Lung (tissue), 12 donors: Measurements from ENCODE around the gene AUTS2. TPM values are rescaled to one million over a fixed set of nuclear protein-coding genes. Genes with fewer than 3 reads are reported as not detected.
A peak's percentile ranks its signal among the peaks of the same experiment; 100 is the strongest.
"Not testable (repeated sequence)": the region's sequence is repeated elsewhere in the genome, so short reads cannot be mapped to it uniquely, and the experiment has no call there.

Experiments
- ATAC-seq: fragments of 200-7000 bp; cut with Tn5 transposase; one replicate; pipeline ENCODE4 v1.9.1; 2020; ENCODE audit warnings: moderate number of reproducible peaks; ENCODE audit not compliant: insufficient read depth, low FRiP score
- DNase-seq, 3 donors: peaks; one replicate each; pipeline ENCODE4 v3.0.0-alpha.2; 2013 to 2017
- H3K27ac ChIP-seq, 2 donors: one replicate each; pipeline ENCODE4 v1.5.1; 2013; ENCODE audit warnings: mild to moderate bottlenecking in 2 of 2, moderate library complexity in 2 of 2, control low read depth in 1 of 2, inconsistent platforms in 1 of 2, low read depth in 1 of 2, low read length in 1 of 2
- H3K27me3 ChIP-seq, 3 donors: one replicate each; pipeline ENCODE4 v1.5.1; 2013; ENCODE audit warnings: low read length in 2 of 3; ENCODE audit not compliant: control insufficient read depth in 3 of 3, insufficient read depth in 3 of 3
- H3K36me3 ChIP-seq, 4 donors: one replicate each; pipeline ENCODE4 v1.5.1; 2013; ENCODE audit warnings: low read length in 4 of 4, mild to moderate bottlenecking in 1 of 4, moderate library complexity in 1 of 4; ENCODE audit not compliant: control insufficient read depth in 4 of 4, insufficient read depth in 4 of 4
- H3K4me1 ChIP-seq, 5 donors: one replicate each; pipeline ENCODE4 v1.5.1; 2013; ENCODE audit warnings: low read length in 5 of 5, mild to moderate bottlenecking in 2 of 5, moderate library complexity in 1 of 5; ENCODE audit not compliant: control insufficient read depth in 5 of 5, insufficient read depth in 5 of 5
- H3K4me3 ChIP-seq: one replicate; pipeline ENCODE4 v1.5.1; 2013; ENCODE audit warnings: mild to moderate bottlenecking, control low read depth, moderate library complexity
- H3K9ac ChIP-seq, 2 donors: one replicate each; pipeline ENCODE4 v1.5.1; 2013; ENCODE audit warnings: low read length in 2 of 2, control low read depth in 1 of 2; ENCODE audit not compliant: insufficient read depth in 1 of 2
- H3K9me3 ChIP-seq, 4 donors: one replicate each; pipeline ENCODE4 v1.5.1; 2013; ENCODE audit warnings: low read length in 3 of 4, mild to moderate bottlenecking in 1 of 4, moderate library complexity in 1 of 4; ENCODE audit not compliant: control insufficient read depth in 4 of 4, insufficient read depth in 3 of 4
- WGBS, 2 donors: extraction: QIAGEN DNeasy Blood & Tissue Kit; methylation state at CpG; one replicate each; pipeline ENCODE4 v1.1.7; 2013; 5-methylcytosine and 5-hydroxymethylcytosine counted together
- polyA plus RNA-seq, 2 donors: library from polyadenylated mRNA; stranded (reverse); fragments of 200-250 nt; gene quantifications; one replicate each; pipeline ENCODE4 v1.2.1, GENCODE V29; 2013
- total RNA-seq, 2 donors: library from RNA; depleted of rRNA in 1 of 2; stranded (reverse); fragments of >200 nt in 1 of 2; gene quantifications; one replicate each; pipeline ENCODE4 v1.2.1, GENCODE V29; 2014 to 2021
- TF ChIP-seq, protein P1 (sequence below): IDR thresholded peaks from 2 replicates; pipeline ENCODE4 v1.5.1; 2012; ENCODE audit warnings: mild to moderate bottlenecking; ENCODE audit errors: control extremely low read depth, extremely low read depth
- donor health status: control.
- donor health status: control.
- donor health status: Bipolar disorder and iron deficiency.
- donor health status: healthy.
- donor health status: DM: yes; HTN: yes; CAD: no.

Gene AUTS2
- total and polyA plus RNA-seq, 4 donors: 11.8 to 115 (median 40.6) TPM

DNA sequence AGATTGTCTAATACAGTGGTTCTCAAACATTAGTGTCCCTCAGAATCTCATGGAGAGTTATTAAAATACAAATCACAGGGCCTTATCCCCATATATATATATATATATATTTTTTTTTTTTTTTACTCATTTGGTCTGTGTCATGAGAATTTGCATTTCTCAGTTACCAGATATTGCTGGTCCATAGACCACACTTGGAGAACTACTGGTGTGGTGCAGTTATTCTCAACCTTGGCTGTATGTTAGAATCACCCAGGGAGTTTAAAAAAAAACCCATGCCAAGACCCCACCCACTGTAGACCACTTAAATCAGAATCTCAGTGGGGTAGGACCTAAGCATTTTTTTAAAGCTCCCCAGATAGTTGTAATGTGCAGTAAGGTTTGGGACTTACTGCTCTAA is 179.9 kb downstream of the AUTS2 start:
- Histone ChIP-seq H3K4me1 (peaks cover 2 to 24% (median 7%) of the 10 kb centered on the region in 5 donors), H3K4me3 (no peak overlapping the region), H3K27me3 (no peaks in the 10 kb centered on the region), H3K27ac (no peak overlapping the region), H3K36me3 (no peaks in the 10 kb centered on the region), H3K9me3 (peaks cover 0 to 1% (median 0%) of the 10 kb centered on the region in 4 donors), H3K9ac (no peak overlapping the region)
- no peak for ATAC-seq
- DNase-seq: no peak
- TF ChIP-seq, protein P1, sequence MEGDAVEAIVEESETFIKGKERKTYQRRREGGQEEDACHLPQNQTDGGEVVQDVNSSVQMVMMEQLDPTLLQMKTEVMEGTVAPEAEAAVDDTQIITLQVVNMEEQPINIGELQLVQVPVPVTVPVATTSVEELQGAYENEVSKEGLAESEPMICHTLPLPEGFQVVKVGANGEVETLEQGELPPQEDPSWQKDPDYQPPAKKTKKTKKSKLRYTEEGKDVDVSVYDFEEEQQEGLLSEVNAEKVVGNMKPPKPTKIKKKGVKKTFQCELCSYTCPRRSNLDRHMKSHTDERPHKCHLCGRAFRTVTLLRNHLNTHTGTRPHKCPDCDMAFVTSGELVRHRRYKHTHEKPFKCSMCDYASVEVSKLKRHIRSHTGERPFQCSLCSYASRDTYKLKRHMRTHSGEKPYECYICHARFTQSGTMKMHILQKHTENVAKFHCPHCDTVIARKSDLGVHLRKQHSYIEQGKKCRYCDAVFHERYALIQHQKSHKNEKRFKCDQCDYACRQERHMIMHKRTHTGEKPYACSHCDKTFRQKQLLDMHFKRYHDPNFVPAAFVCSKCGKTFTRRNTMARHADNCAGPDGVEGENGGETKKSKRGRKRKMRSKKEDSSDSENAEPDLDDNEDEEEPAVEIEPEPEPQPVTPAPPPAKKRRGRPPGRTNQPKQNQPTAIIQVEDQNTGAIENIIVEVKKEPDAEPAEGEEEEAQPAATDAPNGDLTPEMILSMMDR: no peak

DNA sequence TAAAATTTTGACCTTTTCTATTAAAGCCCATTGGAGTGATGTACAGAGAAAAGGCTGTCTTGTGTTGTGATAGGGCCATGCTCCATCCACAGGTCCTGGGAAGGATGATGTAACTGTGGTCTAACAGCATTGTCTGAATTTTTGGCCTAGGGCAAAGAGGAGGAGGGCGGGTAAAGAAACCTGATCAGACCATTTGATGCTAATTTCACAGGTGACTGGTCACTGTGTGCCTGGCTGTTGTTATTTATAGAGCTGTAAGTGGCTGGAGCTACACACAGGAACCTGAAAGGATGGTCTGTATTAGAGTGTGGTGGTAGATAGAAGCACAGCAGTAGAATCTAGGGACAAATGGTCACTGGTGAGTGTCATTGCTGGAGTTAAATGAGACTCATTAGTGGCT is 182.1 kb downstream of the AUTS2 start:
- H3K27ac ChIP-seq: no peak overlapping the region
- H3K27me3 ChIP-seq: no peaks in the 10 kb centered on the region
- peaks cover 0 to 38% (median 9%) of the 10 kb centered on the region in 5 donors for H3K4me1 ChIP-seq
- H3K9me3 ChIP-seq: peaks cover 0 to 1% (median 0%) of the 10 kb centered on the region in 4 donors
- no peak for ATAC-seq
- no peaks in the 10 kb centered on the region for H3K36me3 ChIP-seq
- WGBS, 2 donors: 87 to 88% methylated on average over 1 of the region's 1 CpG
- H3K9ac ChIP-seq: no peak overlapping the region
- H3K4me3 ChIP-seq: no peak overlapping the region
- DNase-seq: no peak
- TF ChIP-seq, protein P1: no peak

DNA sequence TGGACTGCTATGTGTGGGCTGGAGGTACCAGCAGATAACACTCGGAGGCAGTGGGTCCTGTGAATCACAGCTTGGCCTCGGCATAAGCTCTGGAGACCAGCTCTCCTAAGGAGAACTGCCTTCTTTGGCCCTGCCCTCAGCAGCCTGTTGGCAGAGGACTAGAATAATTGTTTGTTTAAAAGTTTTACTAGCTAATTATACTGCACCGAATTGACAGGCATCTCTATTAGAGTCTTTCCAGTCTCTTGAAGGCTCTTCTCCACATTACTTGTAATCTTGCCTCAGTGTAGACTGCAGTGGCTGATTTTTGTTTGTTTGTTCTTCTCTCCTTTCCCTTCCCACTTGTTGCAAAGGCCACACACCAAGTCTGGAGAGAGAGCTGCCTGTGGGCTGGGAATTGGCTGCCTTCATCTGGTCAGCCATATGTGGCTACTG is 183.2 kb downstream of the AUTS2 start:
- H3K4me1 ChIP-seq: peaks cover 0 to 38% (median 9%) of the 10 kb centered on the region in 5 donors
- WGBS, 2 donors: 54 to 72% methylated on average over 3 of the region's 3 CpGs
- no peak for ATAC-seq
- no peaks in the 10 kb centered on the region for H3K27me3 ChIP-seq
- TF ChIP-seq, protein P1: no peak
- no peak overlapping the region for H3K27ac ChIP-seq
- no peak overlapping the region for H3K9ac ChIP-seq
- no peak overlapping the region for H3K4me3 ChIP-seq
- H3K36me3 ChIP-seq: no peaks in the 10 kb centered on the region
- peaks cover 0 to 1% (median 0%) of the 10 kb centered on the region in 4 donors for H3K9me3 ChIP-seq
- peak; percentile 37 to 62 (median 56) for DNase-seq

DNA sequence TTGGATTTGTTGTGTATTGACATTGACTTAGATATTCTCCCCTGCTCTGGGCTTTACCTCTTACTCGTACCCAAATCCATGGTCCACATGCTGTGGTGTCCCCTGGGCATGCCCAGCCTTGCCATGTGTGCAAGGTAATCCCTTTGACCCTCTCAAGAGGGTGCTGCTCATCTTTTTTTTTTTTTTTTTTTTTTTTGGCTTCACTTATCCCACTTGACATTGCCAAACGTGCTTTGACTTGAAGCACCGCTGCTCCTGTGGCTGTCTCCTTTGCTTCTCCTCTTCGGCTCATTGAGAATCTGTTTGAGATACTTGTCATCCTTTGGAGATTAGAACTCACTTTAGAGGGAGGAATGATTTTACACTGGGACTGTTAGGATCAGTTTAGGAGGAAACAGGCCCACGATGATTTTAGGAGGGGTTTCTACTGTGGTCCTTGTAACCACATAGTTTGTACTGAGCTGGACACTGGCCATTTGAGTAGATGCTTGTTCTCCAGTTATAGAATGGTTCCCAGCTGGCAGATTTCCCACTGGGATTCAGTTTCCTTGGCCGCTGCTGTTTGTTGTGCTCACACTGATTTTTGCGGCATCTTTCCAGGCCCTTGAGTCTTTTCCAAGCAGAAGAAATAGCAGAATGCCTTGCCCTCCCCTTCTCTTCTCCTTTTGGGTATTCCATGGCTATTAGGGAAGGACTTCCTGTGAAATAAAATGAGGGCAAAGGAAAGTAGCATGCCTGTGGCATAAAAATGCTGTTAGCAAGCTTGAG is 184.8 kb downstream of the AUTS2 start:
- H3K27ac ChIP-seq: no peak overlapping the region
- no peaks in the 10 kb centered on the region for H3K36me3 ChIP-seq
- H3K9me3 ChIP-seq: no peaks in the 10 kb centered on the region
- peaks cover 0 to 45% (median 11%) of the 10 kb centered on the region in 5 donors for H3K4me1 ChIP-seq
- H3K27me3 ChIP-seq: no peaks in the 10 kb centered on the region
- no peak overlapping the region for H3K9ac ChIP-seq
- TF ChIP-seq, protein P1: no peak
- WGBS, 2 donors: 61 to 79% methylated on average over 7 of the region's 7 CpGs
- no peak overlapping the region for H3K4me3 ChIP-seq
- ATAC-seq: no peak
- peak; percentile 93 to 99 (median 99) for DNase-seq

DNA sequence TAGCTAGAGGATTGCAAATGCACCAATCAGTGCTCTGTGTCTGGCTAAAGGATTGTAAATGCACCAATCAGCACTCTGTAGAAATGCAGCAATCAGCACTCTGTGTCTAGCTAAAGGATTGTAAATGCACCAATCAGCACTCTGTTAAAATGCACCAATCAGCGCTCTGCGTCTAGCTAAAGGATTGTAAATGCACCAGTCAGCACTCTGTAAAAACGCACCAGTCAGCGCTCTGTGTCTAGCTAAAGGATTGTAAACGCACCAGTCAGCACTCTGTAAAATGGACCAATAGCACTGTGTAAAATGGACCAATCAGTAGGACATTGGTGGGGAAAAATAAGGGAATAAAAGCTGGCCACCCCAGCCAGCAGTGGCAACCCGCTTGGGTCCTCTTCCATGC is 187.9 kb downstream of the AUTS2 start:
- 96 to 97% methylated on average over 6 of the region's 6 CpGs for WGBS, 2 donors
- peaks cover 0 to 57% (median 23%) of the 10 kb centered on the region in 5 donors for H3K4me1 ChIP-seq
- not testable (repeated sequence) for H3K9me3 ChIP-seq, H3K27me3 ChIP-seq, DNase-seq, ATAC-seq, H3K4me3 ChIP-seq, H3K27ac ChIP-seq, H3K9ac ChIP-seq, H3K36me3 ChIP-seq
